Astrocyte (in vitro differentiated cells and primary cell): ENCODE data around the gene GPATCH8. TPM values are rescaled to one million over a fixed set of nuclear protein-coding genes. Genes with fewer than 3 reads are reported as not detected.

ENCODE experiments used
- DNase-seq: peaks from one replicate; pipeline ENCODE4 v3.0.0-alpha.2; 2010; ENCODE audit warnings: low read depth
- FAIRE-seq: peaks from 2 replicates; lab custom pipeline; 2011; peaks lifted over from hg19 to GRCh38; lab: Jason Lieb, UNC
- H2AFZ ChIP-seq: 2 replicates; pipeline ENCODE4 v1.6.0; 2012; ENCODE audit warnings: low read depth, low read length, inconsistent platforms
- H3K27ac ChIP-seq: 2 replicates; pipeline ENCODE4 v1.5.1; 2011; ENCODE audit warnings: low read depth, low read length, inconsistent platforms
- H3K27me3 ChIP-seq: 2 replicates; pipeline ENCODE4 v1.6.0; 2011; ENCODE audit warnings: low read length, inconsistent platforms; ENCODE audit not compliant: insufficient read depth
- H3K36me3 ChIP-seq: 2 replicates; pipeline ENCODE4 v1.5.1; 2011; ENCODE audit warnings: low read length, inconsistent platforms; ENCODE audit not compliant: insufficient read depth
- H3K4me1 ChIP-seq: 2 replicates; pipeline ENCODE4 v1.5.1; 2011; ENCODE audit warnings: low read length, inconsistent platforms; ENCODE audit not compliant: insufficient read depth
- H3K4me2 ChIP-seq: 2 replicates; pipeline ENCODE4 v1.6.0; 2012; ENCODE audit warnings: low read length, inconsistent platforms
- H3K4me3 ChIP-seq: 2 replicates; pipeline ENCODE4 v1.5.1; 2011; ENCODE audit warnings: low read depth, mild to moderate bottlenecking, low read length, inconsistent platforms; ENCODE audit not compliant: insufficient read depth
- H3K79me2 ChIP-seq: 2 replicates; pipeline ENCODE4 v1.6.0; 2012; ENCODE audit warnings: mild to moderate bottlenecking, low read length, inconsistent platforms; ENCODE audit not compliant: insufficient read depth
- H3K9ac ChIP-seq: 2 replicates; pipeline ENCODE4 v1.6.0; 2012; ENCODE audit warnings: mild to moderate bottlenecking, low read length, inconsistent platforms
- H3K9me3 ChIP-seq: 2 replicates; pipeline ENCODE4 v1.5.1; 2012; ENCODE audit warnings: low read depth, mild to moderate bottlenecking, low read length, inconsistent platforms; ENCODE audit not compliant: insufficient read depth
- H4K20me1 ChIP-seq: 2 replicates; pipeline ENCODE4 v1.6.0; 2012; ENCODE audit warnings: low read length, inconsistent platforms; ENCODE audit not compliant: insufficient read depth
- H3K27ac Mint-ChIP-seq: one replicate; pipeline ENCODE4 v1.8.0; 2021; ENCODE audit warnings: mild to moderate bottlenecking, mixed read lengths; ENCODE audit not compliant: unreplicated experiment
- H3K27me3 Mint-ChIP-seq: one replicate; pipeline ENCODE4 v1.8.0; 2021; ENCODE audit warnings: low read depth, mixed read lengths; ENCODE audit not compliant: unreplicated experiment
- H3K36me3 Mint-ChIP-seq: one replicate; pipeline ENCODE4 v1.8.0; 2021; ENCODE audit warnings: low read depth, mixed read lengths; ENCODE audit not compliant: unreplicated experiment
- H3K4me1 Mint-ChIP-seq: one replicate; pipeline ENCODE4 v1.8.0; 2021; ENCODE audit warnings: low read depth, mixed read lengths; ENCODE audit not compliant: unreplicated experiment
- H3K4me3 Mint-ChIP-seq: one replicate; pipeline ENCODE4 v1.8.0; 2021; ENCODE audit warnings: mild to moderate bottlenecking, moderate library complexity, mixed read lengths; ENCODE audit not compliant: unreplicated experiment
- H3K9me3 Mint-ChIP-seq: one replicate; pipeline ENCODE4 v1.8.0; 2021; ENCODE audit warnings: mild to moderate bottlenecking, mixed read lengths; ENCODE audit not compliant: unreplicated experiment
- EZH2 ChIP-seq: IDR thresholded peaks from 2 replicates; pipeline ENCODE4 v1.6.1; 2012; ENCODE audit warnings: mild to moderate bottlenecking, low read length, inconsistent platforms; ENCODE audit not compliant: insufficient read depth
- total RNA-seq: library from RNA; stranded (reverse); gene quantifications from 2 replicates; pipeline ENCODE4 v1.2.1, GENCODE V29; 2021
- TF ChIP-seq, protein P1 (sequence below): IDR thresholded peaks from 2 replicates; pipeline ENCODE4 v1.5.1; 2011; ENCODE audit warnings: low read depth, mild to moderate bottlenecking, inconsistent platforms, low read length, moderate library complexity; ENCODE audit not compliant: insufficient read depth

The GPATCH8 gene
- total RNA-seq, 1 donor from 2014 or later, result 43.3 TPM

GRCh38 chr17:44424828-44425461 is 78.3 kb downstream of the GPATCH8 start:
- H2AFZ ChIP-seq, result no peak overlapping the region
- TF ChIP-seq, protein P1, sequence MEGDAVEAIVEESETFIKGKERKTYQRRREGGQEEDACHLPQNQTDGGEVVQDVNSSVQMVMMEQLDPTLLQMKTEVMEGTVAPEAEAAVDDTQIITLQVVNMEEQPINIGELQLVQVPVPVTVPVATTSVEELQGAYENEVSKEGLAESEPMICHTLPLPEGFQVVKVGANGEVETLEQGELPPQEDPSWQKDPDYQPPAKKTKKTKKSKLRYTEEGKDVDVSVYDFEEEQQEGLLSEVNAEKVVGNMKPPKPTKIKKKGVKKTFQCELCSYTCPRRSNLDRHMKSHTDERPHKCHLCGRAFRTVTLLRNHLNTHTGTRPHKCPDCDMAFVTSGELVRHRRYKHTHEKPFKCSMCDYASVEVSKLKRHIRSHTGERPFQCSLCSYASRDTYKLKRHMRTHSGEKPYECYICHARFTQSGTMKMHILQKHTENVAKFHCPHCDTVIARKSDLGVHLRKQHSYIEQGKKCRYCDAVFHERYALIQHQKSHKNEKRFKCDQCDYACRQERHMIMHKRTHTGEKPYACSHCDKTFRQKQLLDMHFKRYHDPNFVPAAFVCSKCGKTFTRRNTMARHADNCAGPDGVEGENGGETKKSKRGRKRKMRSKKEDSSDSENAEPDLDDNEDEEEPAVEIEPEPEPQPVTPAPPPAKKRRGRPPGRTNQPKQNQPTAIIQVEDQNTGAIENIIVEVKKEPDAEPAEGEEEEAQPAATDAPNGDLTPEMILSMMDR, result no peak
- no peak for TF ChIP-seq EZH2
- H3K4me2 ChIP-seq, result no peak overlapping the region
- DNase-seq (no peak), FAIRE-seq (no peak)
- peaks cover 16% of the 10 kb centered on the region for H3K79me2 ChIP-seq
- H3K4me3 ChIP-seq, result no peak overlapping the region
- H3K9me3 ChIP-seq, result no peaks in the 10 kb centered on the region
- H3K4me1 Mint-ChIP-seq, result no peaks in the 10 kb centered on the region
- H3K36me3 ChIP-seq, result peaks cover 13% of the 10 kb centered on the region
- H3K27me3 Mint-ChIP-seq, result no peaks in the 10 kb centered on the region
- H4K20me1 ChIP-seq, result peaks cover 21% of the 10 kb centered on the region
- H3K9ac ChIP-seq, result no peak overlapping the region
- H3K27me3 ChIP-seq, result no peaks in the 10 kb centered on the region
- H3K9me3 Mint-ChIP-seq, result no peaks in the 10 kb centered on the region
- H3K27ac ChIP-seq, result no peak overlapping the region
- no peak overlapping the region for H3K4me3 Mint-ChIP-seq
- H3K4me1 ChIP-seq, result no peaks in the 10 kb centered on the region
- peaks cover 7% of the 10 kb centered on the region for H3K36me3 Mint-ChIP-seq
- no peak overlapping the region for H3K27ac Mint-ChIP-seq

GRCh38 chr17:44417553-44417952 is 85.7 kb downstream of the GPATCH8 start:
- Histone ChIP-seq H3K36me3 (peaks cover 6% of the 10 kb centered on the region), H2AFZ (no peak overlapping the region), H3K4me3 (no peak overlapping the region), H3K27ac (peak overlapping the region; percentile 26), H3K27me3 (no peaks in the 10 kb centered on the region), H3K4me2 (no peak overlapping the region), H3K9ac (no peak overlapping the region), H3K9me3 (no peaks in the 10 kb centered on the region), H4K20me1 (peaks cover 6% of the 10 kb centered on the region), H3K4me1 (peaks cover 6% of the 10 kb centered on the region), H3K79me2 (no peaks in the 10 kb centered on the region)
- TF ChIP-seq, protein P1, result no peak
- no peak for TF ChIP-seq EZH2
- no peaks in the 10 kb centered on the region for H3K27me3 Mint-ChIP-seq
- peaks cover 3% of the 10 kb centered on the region for H3K36me3 Mint-ChIP-seq
- H3K4me1 Mint-ChIP-seq, result peaks cover 6% of the 10 kb centered on the region
- no peak overlapping the region for H3K27ac Mint-ChIP-seq
- no peaks in the 10 kb centered on the region for H3K9me3 Mint-ChIP-seq
- no peak overlapping the region for H3K4me3 Mint-ChIP-seq
- DNase-seq (peak; percentile 95), FAIRE-seq (no peak)

DNA sequence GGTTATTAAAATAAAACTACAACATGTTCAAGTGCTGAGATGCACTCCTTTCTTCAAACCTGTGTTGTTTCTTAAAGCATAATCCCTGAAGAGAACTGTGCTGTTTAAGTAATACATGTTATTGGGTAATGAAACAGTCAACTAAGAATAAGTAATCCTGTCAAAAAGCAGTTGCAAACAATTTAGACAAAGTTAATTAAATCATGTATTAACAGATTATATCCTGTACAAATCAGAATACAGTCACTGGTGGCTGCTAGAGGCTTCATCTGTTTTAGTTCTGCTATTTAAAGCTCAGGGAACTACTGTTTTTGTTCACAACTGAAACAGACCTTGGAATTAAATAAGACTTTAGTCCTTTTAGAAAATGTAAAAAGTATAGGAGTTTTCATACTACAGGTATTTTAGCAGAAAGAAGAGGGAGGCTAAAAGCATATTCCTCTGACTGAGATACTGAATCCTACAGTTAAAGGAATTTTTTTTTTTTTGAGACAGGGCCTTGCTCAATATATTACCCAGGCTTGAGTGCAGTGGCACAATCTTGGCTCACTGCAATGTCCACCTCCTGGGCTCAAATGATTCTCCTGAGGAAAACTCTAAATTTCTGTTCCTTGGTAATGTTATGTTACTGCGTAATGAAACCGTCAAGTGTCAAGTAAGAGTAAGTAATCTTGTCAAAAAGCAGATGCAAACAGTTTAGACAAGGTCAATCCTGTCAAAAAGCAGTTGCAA is 86.5 kb downstream of the GPATCH8 start:
- Histone ChIP-seq H3K79me2 (no peaks in the 10 kb centered on the region), H3K9ac (no peak overlapping the region), H3K36me3 (peaks cover 6% of the 10 kb centered on the region), H4K20me1 (peaks cover 6% of the 10 kb centered on the region), H3K4me1 (peaks cover 6% of the 10 kb centered on the region), H3K4me2 (no peak overlapping the region), H3K4me3 (no peak overlapping the region), H2AFZ (no peak overlapping the region), H3K9me3 (no peaks in the 10 kb centered on the region), H3K27ac (peak overlapping the region; percentile 26), H3K27me3 (no peaks in the 10 kb centered on the region)
- FAIRE-seq, result no peak
- no peak overlapping the region for H3K27ac Mint-ChIP-seq
- peaks cover 3% of the 10 kb centered on the region for H3K36me3 Mint-ChIP-seq
- no peak overlapping the region for H3K4me3 Mint-ChIP-seq
- no peak for DNase-seq
- H3K9me3 Mint-ChIP-seq, result no peaks in the 10 kb centered on the region
- no peaks in the 10 kb centered on the region for H3K27me3 Mint-ChIP-seq
- H3K4me1 Mint-ChIP-seq, result peaks cover 6% of the 10 kb centered on the region
- TF ChIP-seq, protein P1, result no peak
- TF ChIP-seq EZH2, result no peak
